ENCODE data around the gene CGB2.
A peak's percentile ranks its signal among the peaks of the same experiment; 100 is the strongest.
"Not testable (repeated sequence)": the region's sequence is repeated elsewhere in the genome, so short reads cannot be mapped to it uniquely, and the experiment has no call there.

CGB2 gene

GRCh38 chr19:49070416-49070815 is 38.7 kb downstream of the CGB2 start:
- no peak for DNase-seq (ENCODE audit: low read depth)

GRCh38 chr19:49071860-49072547 is 40.3 kb downstream of the CGB2 start:
- no peak for DNase-seq (ENCODE audit: low read depth)
- no peak for TF ChIP-seq CTCF (conservative IDR thresholded peaks at IDR 0.05; ENCODE audit: low read depth, low read length)
- H3K4me3 ChIP-seq (ENCODE audit: low read depth, low read length) = no peak overlapping the region

More at GRCh38 chr19:49070416-49070815, 38.7 kb downstream of the CGB2 start:
- TF ChIP-seq CTCF (conservative IDR thresholded peaks at IDR 0.05; ENCODE audit: low read depth, low read length) = no peak
- H3K4me3 ChIP-seq (ENCODE audit: low read depth, low read length) = no peak overlapping the region

GRCh38 chr19:49073514-49074378 is 42.1 kb downstream of the CGB2 start:
- DNase-seq (ENCODE audit: low read depth) = no peak

GRCh38 chr19:49074869-49075268 is 43.2 kb downstream of the CGB2 start:
- peak; percentile 65 for TF ChIP-seq CTCF (conservative IDR thresholded peaks at IDR 0.05; ENCODE audit: low read depth, low read length)
- not testable (repeated sequence) for H3K4me3 ChIP-seq (ENCODE audit: low read depth, low read length)
- DNase-seq (ENCODE audit: low read depth) = peak; percentile 62

More at GRCh38 chr19:49073514-49074378, 42.1 kb downstream of the CGB2 start:
- TF ChIP-seq CTCF (conservative IDR thresholded peaks at IDR 0.05; ENCODE audit: low read depth, low read length) = peak; percentile 49
- H3K4me3 ChIP-seq (ENCODE audit: low read depth, low read length) = no peak overlapping the region

GRCh38 chr19:49080392-49080791 is 48.7 kb downstream of the CGB2 start:
- no peak overlapping the region for H3K4me3 ChIP-seq (ENCODE audit: low read depth, low read length)
- DNase-seq (ENCODE audit: low read depth) = no peak
- TF ChIP-seq CTCF (conservative IDR thresholded peaks at IDR 0.05; ENCODE audit: low read depth, low read length) = no peak

GRCh38 chr19:49081273-49081672 is 49.6 kb downstream of the CGB2 start:
- DNase-seq (ENCODE audit: low read depth) = no peak
- no peak overlapping the region for H3K4me3 ChIP-seq (ENCODE audit: low read depth, low read length)

More at GRCh38 chr19:49081273-49081672, 49.6 kb downstream of the CGB2 start:
- TF ChIP-seq CTCF (conservative IDR thresholded peaks at IDR 0.05; ENCODE audit: low read depth, low read length) = no peak

Data from choroid plexus epithelial cell (primary cell).